Adrenal gland (tissue), 12 donors: ENCODE data around the gene CALU. TPM values are rescaled to one million over a fixed set of nuclear protein-coding genes. Genes with fewer than 3 reads are reported as not detected.

Experiments used
- DNase-seq, 7 donors: peaks; one replicate each; pipeline ENCODE4 v3.0.0-alpha.2; 2019 to 2020
- H3K27ac ChIP-seq, 5 donors: fragments of 200-600 bp; sonication (generic) in 4 of 5; 1 replicate in 3 of 5; 2 replicates in 2 of 5; pipeline versions ENCODE4 v1.5.1 to v1.8.0; 2016 to 2020; ENCODE audit warnings: mild to moderate bottlenecking in 1 of 5
- H3K27me3 ChIP-seq: fragments of 200-600 bp; 2 replicates; pipeline ENCODE4 v1.8.0; 2021
- H3K36me3 ChIP-seq, 2 donors: fragments of 200-600 bp; replicated peaks in 1 of 2; 1 replicate in 1 of 2; 2 replicates in 1 of 2; pipeline versions ENCODE4 v1.5.1 to v1.8.0; 2018 to 2022
- H3K4me1 ChIP-seq, 2 donors: fragments of 200-600 bp; replicated peaks in 1 of 2; 1 replicate in 1 of 2; 2 replicates in 1 of 2; pipeline versions ENCODE4 v1.5.1 to v1.8.0; 2018 to 2021
- H3K4me3 ChIP-seq, 4 donors: fragments of 200-600 bp; sonication (generic) in 3 of 4; one replicate each; pipeline ENCODE4 v1.5.1; 2016 to 2018
- H3K9me3 ChIP-seq, 3 donors: fragments of 200-600 bp; sonication (generic) in 1 of 3; replicated peaks in 1 of 3; 1 replicate in 2 of 3; 2 replicates in 1 of 3; pipeline versions ENCODE4 v1.5.1 to v1.8.0; 2016 to 2021
- POLR2A ChIP-seq, 2 donors: fragments of 450-650 bp; IDR thresholded peaks; one replicate each; pipeline ENCODE4 v1.6.1; 2017; ENCODE audit warnings: antibody characterized with exemption in 2 of 2, mild to moderate bottlenecking in 2 of 2, moderate library complexity in 1 of 2
- WGBS, 4 donors: extraction: QIAGEN DNeasy Blood & Tissue Kit in 2 of 4; methylation state at CpG; one replicate each; pipeline versions ENCODE4 v1.1.5 to v1.1.7; 2013 to 2017; 5-methylcytosine and 5-hydroxymethylcytosine counted together
- intact Hi-C, 2 donors: fragments of 100-400 bp; cut with DNase I; formaldehyde crosslinking; loops; one replicate each; pipeline versions ENCODE4 v1.14.1 to v1.15.0; 2022 to 2023
- polyA plus RNA-seq, 3 donors: library from polyadenylated mRNA; stranded (reverse); fragments of 200-250 nt in 2 of 3; fragments of 350-450 nt in 1 of 3; fragmentation: Illumina TruSeq in 1 of 3; extraction: RNeasy Lipid Tissue Mini Kit (QIAGEN cat#74804) in 1 of 3; gene quantifications; one replicate each; pipeline ENCODE4 v1.2.3, GENCODE V29; 2013 to 2014
- total RNA-seq, 9 donors: library from RNA; depleted of rRNA in 4 of 9; stranded (reverse); fragments of >200 nt in 4 of 9; fragments of 120-200 nt in 1 of 9; fragmentation: NEBNext Ultra II Directional in 1 of 9; extraction: Animal tissue kit (Norgen Biotek cat#: 25700) in 1 of 9; gene quantifications; one replicate each; pipeline versions ENCODE4 v1.1.0 to v1.2.4, GENCODE V29; 2013 to 2023
- TF ChIP-seq, protein P1 (sequence below), 6 experiments: fragments of 450-650 bp in 4 of 6; fragments of 200-600 bp in 2 of 6; sonication (generic) in 1 of 6; IDR thresholded peaks; 1 replicate in 5 of 6; 2 replicates in 1 of 6; pipeline versions ENCODE4 v1.5.1 to v1.8.0; 2016 to 2021; ENCODE audit warnings: antibody characterized with exemption in 6 of 6, mild to moderate bottlenecking in 2 of 6, moderate library complexity in 1 of 6
- donor health status: healthy with polysubstance abuse.
- donor health status: Bipolar disorder and iron deficiency.
- donor health status: DM: yes; HTN: yes; CAD: no.
- donor health status: DM: no; HTN: no; CAD: no.
- donor health status: DM: no; HTN: no; CAD: no.
- donor health status: DM: yes; HTN: yes; CAD: no.

Gene CALU
- total and polyA plus RNA-seq, 12 donors: 16.0 to 199 (median 86.9) TPM

- intact Hi-C loops: no loop called here
- no peaks in the 10 kb centered on the region for H3K36me3 ChIP-seq
- no peak for DNase-seq
- no peak overlapping the region for H3K4me3 ChIP-seq
- 60 to 90% (median 87%) methylated on average over 5 to 6 of the region's 6 CpGs for WGBS, 4 donors
- no peaks in the 10 kb centered on the region for H3K27me3 ChIP-seq
- no peak for TF ChIP-seq POLR2A (IDR thresholded peaks at IDR 0.05)
- TF ChIP-seq, protein P1, sequence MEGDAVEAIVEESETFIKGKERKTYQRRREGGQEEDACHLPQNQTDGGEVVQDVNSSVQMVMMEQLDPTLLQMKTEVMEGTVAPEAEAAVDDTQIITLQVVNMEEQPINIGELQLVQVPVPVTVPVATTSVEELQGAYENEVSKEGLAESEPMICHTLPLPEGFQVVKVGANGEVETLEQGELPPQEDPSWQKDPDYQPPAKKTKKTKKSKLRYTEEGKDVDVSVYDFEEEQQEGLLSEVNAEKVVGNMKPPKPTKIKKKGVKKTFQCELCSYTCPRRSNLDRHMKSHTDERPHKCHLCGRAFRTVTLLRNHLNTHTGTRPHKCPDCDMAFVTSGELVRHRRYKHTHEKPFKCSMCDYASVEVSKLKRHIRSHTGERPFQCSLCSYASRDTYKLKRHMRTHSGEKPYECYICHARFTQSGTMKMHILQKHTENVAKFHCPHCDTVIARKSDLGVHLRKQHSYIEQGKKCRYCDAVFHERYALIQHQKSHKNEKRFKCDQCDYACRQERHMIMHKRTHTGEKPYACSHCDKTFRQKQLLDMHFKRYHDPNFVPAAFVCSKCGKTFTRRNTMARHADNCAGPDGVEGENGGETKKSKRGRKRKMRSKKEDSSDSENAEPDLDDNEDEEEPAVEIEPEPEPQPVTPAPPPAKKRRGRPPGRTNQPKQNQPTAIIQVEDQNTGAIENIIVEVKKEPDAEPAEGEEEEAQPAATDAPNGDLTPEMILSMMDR (IDR thresholded peaks at IDR 0.05): no peak
- no peaks in the 10 kb centered on the region for H3K9me3 ChIP-seq
- H3K4me1 ChIP-seq: no peaks in the 10 kb centered on the region
- H3K27ac ChIP-seq: no peak overlapping the region
Observed at GRCh38 chr7:128804484-128804883, 65.3 kb downstream of the CALU start.

DNA sequence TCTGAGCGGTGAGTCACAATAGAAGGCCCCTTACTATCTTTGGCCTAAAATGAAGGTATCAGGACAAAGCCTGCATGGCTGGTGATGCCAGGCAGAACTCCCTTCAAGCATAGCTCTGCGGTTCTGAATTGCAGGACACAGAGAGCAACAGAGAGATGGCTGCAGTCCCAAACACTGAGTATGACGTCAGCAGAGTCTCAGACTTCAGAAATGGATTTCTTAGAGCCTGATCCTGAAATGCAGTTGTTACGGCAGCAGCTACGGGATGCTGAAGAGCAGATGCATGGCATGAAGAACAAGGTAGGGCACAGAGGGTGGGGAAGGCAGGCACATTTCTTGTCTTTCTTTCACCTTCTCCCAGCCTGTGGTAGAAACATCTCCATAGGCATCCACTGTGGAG lies 66.1 kb downstream of the CALU start:
- Histone ChIP-seq H3K27ac (no peak overlapping the region), H3K4me3 (no peak overlapping the region), H3K27me3 (no peaks in the 10 kb centered on the region), H3K4me1 (no peaks in the 10 kb centered on the region), H3K9me3 (no peaks in the 10 kb centered on the region), H3K36me3 (no peaks in the 10 kb centered on the region)
- 90 to 96% (median 94%) methylated on average over 5 of the region's 5 CpGs for WGBS, 4 donors
- no peak for TF ChIP-seq POLR2A (IDR thresholded peaks at IDR 0.05)
- TF ChIP-seq, protein P1 (IDR thresholded peaks at IDR 0.05): no peak
- DNase-seq: no peak
- intact Hi-C loops: no loop called here

- no peak for DNase-seq
- Histone ChIP-seq H3K4me3 (no peak overlapping the region), H3K4me1 (no peaks in the 10 kb centered on the region), H3K36me3 (no peaks in the 10 kb centered on the region), H3K27me3 (no peaks in the 10 kb centered on the region), H3K9me3 (no peaks in the 10 kb centered on the region), H3K27ac (no peak overlapping the region)
- intact Hi-C loops: no loop called here
- TF ChIP-seq, protein P1 (IDR thresholded peaks at IDR 0.05): no peak
- no peak for TF ChIP-seq POLR2A (IDR thresholded peaks at IDR 0.05)
- 75 to 91% (median 88%) methylated on average over 6 to 8 of the region's 8 CpGs for WGBS, 4 donors
Observed at GRCh38 chr7:128807191-128807590, 68.0 kb downstream of the CALU start.

- TF ChIP-seq POLR2A (IDR thresholded peaks at IDR 0.05): no peak
- TF ChIP-seq, protein P1 (IDR thresholded peaks at IDR 0.05): no peak
- H3K36me3 ChIP-seq: no peaks in the 10 kb centered on the region
- DNase-seq: no peak
- no peak overlapping the region for H3K27ac ChIP-seq
- 71 to 89% (median 79%) methylated on average over 2 to 3 of the region's 3 CpGs for WGBS, 4 donors
- no peak overlapping the region for H3K4me3 ChIP-seq
- H3K4me1 ChIP-seq: no peaks in the 10 kb centered on the region
- intact Hi-C loops: no loop called here
- no peaks in the 10 kb centered on the region for H3K27me3 ChIP-seq
- no peaks in the 10 kb centered on the region for H3K9me3 ChIP-seq
Observed at GRCh38 chr7:128809363-128809762, 70.2 kb downstream of the CALU start.
